K562 (cell line): Measurements from ENCODE around the gene IRF2BP2. TPM values are rescaled to one million over a fixed set of nuclear protein-coding genes. Genes with fewer than 3 reads are reported as not detected.
A peak's percentile ranks its signal among the peaks of the same experiment; 100 is the strongest.

Source experiments
- CBFA2T2 ChIP-seq: fragments of 450-650 bp; conservative IDR thresholded peaks from 2 replicates; pipeline ENCODE4 v1.6.1; 2017; ENCODE audit warnings: mild to moderate bottlenecking
- CHD4 ChIP-seq: fragments of 200-600 bp; sonication (generic); IDR thresholded peaks from 3 replicates; pipeline ENCODE4 v1.6.1; 2012; ENCODE audit warnings: low read depth, mild to moderate bottlenecking, mixed read lengths, low read length, inconsistent platforms; ENCODE audit not compliant: insufficient read depth, insufficient replicate concordance, poor library complexity, severe bottlenecking
- DLX4 ChIP-seq: fragments of 250-450 bp; sonication (Bioruptor Pico); IDR thresholded peaks from 2 replicates; pipeline ENCODE4 v1.6.1; 2021; ENCODE audit warnings: mild to moderate bottlenecking
- DPF2 ChIP-seq: fragments of 450-650 bp; IDR thresholded peaks from 2 replicates; pipeline ENCODE4 v1.6.1; 2016
- HSF4 ChIP-seq: fragments of 250-450 bp; sonication (Bioruptor Pico); IDR thresholded peaks from 2 replicates; pipeline ENCODE4 v2.1.2; 2022; ENCODE audit warnings: mild to moderate bottlenecking, moderate library complexity, borderline replicate concordance
- JUND ChIP-seq, 2 experiments: IDR thresholded peaks; 2 replicates in 1 of 2; 3 replicates in 1 of 2; pipeline ENCODE4 v1.6.1; 2011; ENCODE audit warnings: borderline replicate concordance in 2 of 2, low read depth in 2 of 2, low read length in 2 of 2, improper control_type of control experiment in 1 of 2, missing biosample characterization in 1 of 2, missing genetic modification characterization in 1 of 2, missing genetic modification reagents in 1 of 2
- MTA2 ChIP-seq: fragments of 450-650 bp; IDR thresholded peaks from 2 replicates; pipeline ENCODE4 v1.6.1; 2016; ENCODE audit warnings: low read depth
- NUFIP1 ChIP-seq: fragments of 450-650 bp; IDR thresholded peaks from 2 replicates; pipeline ENCODE4 v1.6.1; 2018; ENCODE audit not compliant: partially characterized antibody
- SIN3A ChIP-seq, 2 experiments: fragments of 150-350 bp in 1 of 2; IDR thresholded peaks; 2 replicates each; pipeline ENCODE4 v1.6.1; 2011 to 2016; ENCODE audit warnings: borderline replicate concordance in 2 of 2, low read depth in 2 of 2, low read length in 2 of 2, mild to moderate bottlenecking in 2 of 2, moderate library complexity in 2 of 2; ENCODE audit not compliant: control insufficient read depth in 1 of 2
- SMAD3 ChIP-seq: fragments of 450-650 bp; formaldehyde crosslinking; conservative IDR thresholded peaks from 2 replicates; pipeline ENCODE4 v1.4.0; 2020; ENCODE audit warnings: mild to moderate bottlenecking
- SREBF1 ChIP-seq: fragments of 150-350 bp; IDR thresholded peaks from 2 replicates; pipeline ENCODE4 v1.6.1; 2014; ENCODE audit warnings: antibody characterized with exemption, low read depth, low read length, borderline replicate concordance
- SRSF3 ChIP-seq: fragments of 200-400 bp; formaldehyde crosslinking; IDR thresholded peaks from 2 replicates; pipeline ENCODE4 v1.6.1; 2016; ENCODE audit warnings: mild to moderate bottlenecking, low read length, moderate library complexity; ENCODE audit not compliant: insufficient read depth
- TAF15 ChIP-seq: fragments of 200-400 bp; formaldehyde crosslinking; IDR thresholded peaks from 2 replicates; pipeline ENCODE4 v1.6.1; 2017; ENCODE audit warnings: mild to moderate bottlenecking, low read depth, low read length, moderate library complexity
- TARDBP ChIP-seq: fragments of 450-650 bp; IDR thresholded peaks from 2 replicates; pipeline ENCODE4 v1.6.1; 2016
- YBX1 ChIP-seq: fragments of 450-650 bp; IDR thresholded peaks from 2 replicates; pipeline ENCODE4 v1.7.1; 2016; ENCODE audit warnings: mild to moderate bottlenecking
- ZNF184 ChIP-seq: sonication (generic); formaldehyde crosslinking; IDR thresholded peaks from 2 replicates; pipeline ENCODE4 v1.5.0; 2020; ENCODE audit warnings: missing genetic modification reagents
- ZNF224 ChIP-seq: sonication (generic); formaldehyde crosslinking; IDR thresholded peaks from 2 replicates; pipeline ENCODE4 v1.8.0; 2022; ENCODE audit warnings: mild to moderate bottlenecking, missing genetic modification reagents
- ZNF282 ChIP-seq: sonication (generic); formaldehyde crosslinking; IDR thresholded peaks from 2 replicates; pipeline ENCODE4 v1.8.1; 2023; ENCODE audit warnings: missing genetic modification reagents
- ZNF584 ChIP-seq: fragments of 200-800 bp; sonication (Bioruptor generic); IDR thresholded peaks from 2 replicates; pipeline ENCODE4 v1.6.1; 2016; ENCODE audit warnings: low read depth, mild to moderate bottlenecking, missing genetic modification characterization, missing compliant biosample characterization
- ZNF655 ChIP-seq: fragments of 250-450 bp; sonication (Bioruptor Pico); IDR thresholded peaks from 2 replicates; pipeline ENCODE4 v1.5.0; 2021
- ZNF707 ChIP-seq: fragments of 250-450 bp; sonication (Bioruptor Pico); conservative IDR thresholded peaks from 2 replicates; pipeline ENCODE4 v1.8.0; 2022; ENCODE audit warnings: inconsistent platforms, mild to moderate bottlenecking, moderate library complexity
- ZNF778 ChIP-seq: fragments of 450-650 bp; formaldehyde crosslinking; IDR thresholded peaks from 2 replicates; pipeline ENCODE4 v1.4.0; 2020; ENCODE audit warnings: mild to moderate bottlenecking, moderate library complexity
- polyA plus RNA-seq, 8 experiments: library from polyadenylated mRNA; depleted of rRNA in 4 of 8; stranded (reverse) in 5 of 8; unstranded in 3 of 8; fragments of >200 nt; fragmentation: Nextera tagmentation in 2 of 8; fragmentation: Illumina TruSeq in 1 of 8; extraction: Ambion mirVana in 2 of 8; extraction: Trizol in 1 of 8; gene quantifications; 2 replicates each; pipeline versions ENCODE4 v1.2.1 to v1.2.3, GENCODE V29; 2011 to 2014; ENCODE audit warnings: inconsistent platforms in 1 of 8, missing spikeins in 1 of 8
- total RNA-seq, 7 experiments: library from RNA; depleted of rRNA in 6 of 7; stranded (reverse); fragments of >200 nt in 6 of 7; fragmentation: Illumina TruSeq in 2 of 7; extraction: Trizol in 2 of 7; gene quantifications; 2 replicates each; pipeline versions ENCODE4 v1.2.1 to v1.2.3, GENCODE V29; 2011 to 2021; ENCODE audit warnings: low replicate concordance in 1 of 7
- TF ChIP-seq, protein P1 (sequence below): fragments of 250-450 bp; sonication (Bioruptor Pico); IDR thresholded peaks from 2 replicates; pipeline ENCODE4 v1.5.0; 2021; ENCODE audit warnings: mild to moderate bottlenecking, moderate library complexity

Gene IRF2BP2
- total and polyA plus RNA-seq, 9 of the 15 experiments (the other 6 are each of a cell fraction or from before 2014, with no cell fraction given), result 7.7 to 68.6 (median 22.1) TPM

- TF ChIP-seq, protein P1, sequence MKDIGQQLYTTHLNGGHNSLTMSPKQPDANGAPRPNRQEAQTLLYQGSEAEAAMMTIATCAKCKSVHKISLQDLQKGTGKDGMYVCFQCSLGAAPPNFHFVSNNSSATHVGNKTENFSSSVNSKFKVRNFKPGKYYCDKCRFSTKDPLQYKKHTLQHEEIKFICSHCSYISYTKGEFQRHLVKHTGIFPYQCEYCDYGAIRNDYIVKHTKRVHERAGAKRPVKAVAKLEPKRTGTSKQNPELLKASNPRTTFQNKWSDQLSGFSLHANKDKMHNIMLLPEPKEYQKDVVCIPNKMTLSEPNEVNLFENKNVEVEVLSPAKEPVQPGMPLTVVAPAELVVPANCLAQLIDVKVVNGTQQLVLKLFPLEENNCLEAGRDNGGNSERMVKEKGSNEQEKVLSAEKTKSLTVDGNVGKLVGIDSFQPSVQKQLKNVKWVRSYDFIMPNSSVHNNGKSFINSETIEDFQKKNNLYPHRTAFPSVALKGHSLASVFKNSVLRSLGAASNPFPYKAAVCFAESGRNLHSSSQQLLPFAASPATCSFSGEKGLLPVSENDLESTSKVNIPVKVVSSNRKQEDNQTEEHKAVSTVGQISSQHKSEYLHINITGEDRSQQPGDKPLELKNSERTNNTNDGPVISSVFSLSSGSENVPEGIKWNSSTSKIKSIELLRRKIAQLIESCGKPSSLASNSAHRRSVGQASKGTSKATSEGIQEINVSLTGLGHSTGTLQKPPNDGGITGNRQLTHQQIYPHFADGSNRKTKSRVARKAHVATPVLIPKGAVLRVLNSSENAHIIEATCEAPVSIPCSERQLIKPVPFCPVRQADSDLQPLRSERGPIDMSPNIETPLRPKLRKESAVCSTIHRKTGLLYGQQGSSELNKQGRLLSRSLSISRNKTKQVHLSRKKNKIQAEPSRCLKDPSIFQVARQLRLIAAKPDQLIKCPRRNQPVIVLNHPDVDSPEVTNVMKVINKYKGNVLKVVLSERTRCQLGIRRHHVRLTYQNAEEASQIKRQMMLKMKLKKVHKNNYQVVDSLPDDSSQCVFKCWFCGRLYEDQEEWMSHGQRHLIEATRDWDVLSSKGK (CRISPR knock-in tag), result no peak; the same call in 1 of the 2 replicates
- TF ChIP-seq HSF4 (CRISPR knock-in tag), result no peak
- no peak for TF ChIP-seq ZNF778
- TF ChIP-seq MTA2, result no peak
- no peak for TF ChIP-seq DPF2
- no peak for TF ChIP-seq TARDBP
- no peak for TF ChIP-seq SRSF3
- no peak for TF ChIP-seq SREBF1
- no peak for TF ChIP-seq CBFA2T2
- TF ChIP-seq DLX4 (CRISPR knock-in tag), result no peak
- no peak for TF ChIP-seq JUND (IDR thresholded peaks at IDR 0.05; ENCODE audit: borderline replicate concordance, low read depth, low read length)
- TF ChIP-seq JUND (tag; IDR thresholded peaks at IDR 0.05; ENCODE audit: borderline replicate concordance, low read depth, low read length), result no peak; the same call in 2 of the 3 replicates
- no peak for TF ChIP-seq ZNF224
- peak; percentile 79; the same call in 1 of the 2 replicates for TF ChIP-seq SMAD3 (CRISPR knock-in tag)
- no peak for TF ChIP-seq ZNF655 (CRISPR knock-in tag)
- TF ChIP-seq TAF15, result no peak
- no peak for TF ChIP-seq CHD4
- TF ChIP-seq YBX1, result no peak
- TF ChIP-seq ZNF184 (CRISPR knock-in tag), result no peak
- TF ChIP-seq ZNF584, result no peak
- TF ChIP-seq NUFIP1, result no peak
- no peak for TF ChIP-seq ZNF282 (CRISPR knock-in tag)
- peak; percentile 39; the same call in 1 of the 2 replicates for TF ChIP-seq ZNF707 (CRISPR knock-in tag)
- TF ChIP-seq SIN3A (IDR thresholded peaks at IDR 0.05; ENCODE audit: borderline replicate concordance in 2 of 2, control insufficient read depth in 1 of 2, low read depth in 2 of 2, low read length in 2 of 2), result peak in 1 of 2 experiments; percentile 59; a peak in 1 of 4 replicates
Observed at GRCh38 chr1:234607109-234608024, 2.6 kb downstream of the IRF2BP2 start (continued).
